ENCODE results near the gene CTBP1. TPM values are rescaled to one million over a fixed set of nuclear protein-coding genes. Genes with fewer than 3 reads are reported as not detected.

Gene CTBP1
- total and polyA plus RNA-seq, 2 donors (not counting 1 experiment from before 2014, with no cell fraction given) = 212 to 343 TPM

- H3K27ac ChIP-seq (ENCODE audit: low read length in 2 of 2) = peak overlapping the region; percentile 36 to 54
- no peaks in the 10 kb centered on the region for H3K79me2 ChIP-seq (ENCODE audit: control insufficient read depth, insufficient read depth, low read length)
- intact Hi-C loops (cut with micrococcal nuclease) = loop anchor here (1.0 kb wide), 1 partner anchor 17 kb away; no protein-coding TSS in a partner anchor
- ChIA-PET CTCF (interaction anchor here (1.1 to 2.0 kb wide), 3 partner anchors 16 to 66 kb away, joined by 3 to 6 read pairs (median 6); no protein-coding TSS in a partner anchor), POLR2A (interaction anchor here (1.3 kb wide), 1 partner anchor 46 kb away, joined by 3 read pairs; the partner anchor contains the start of gene CTBP1)
- no peak overlapping the region for H3K9ac ChIP-seq (ENCODE audit: low read length)
- no peaks in the 10 kb centered on the region for H4K20me1 ChIP-seq (ENCODE audit: control insufficient read depth, insufficient read depth, low read length, poor library complexity, severe bottlenecking)
- Mint-ChIP-seq H3K27ac (no peak overlapping the region), H3K27me3 (no peaks in the 10 kb centered on the region), H3K9me3 (ENCODE audit: insufficient read depth) (no peaks in the 10 kb centered on the region), H3K4me1 (peaks cover 40% of the 10 kb centered on the region), H3K4me3 (peak overlapping the region; percentile 86)
- ATAC-seq (ENCODE audit: low read depth) (no peak), DNase-seq (no peak)
- peaks cover 0 to 14% (median 3%) of the 10 kb centered on the region in 3 donors for H3K9me3 ChIP-seq (ENCODE audit: control extremely low read depth in 1 of 3, control insufficient read depth in 2 of 3, insufficient read depth in 1 of 3, low read length in 2 of 3)
- H3K4me2 ChIP-seq (replicated peaks; ENCODE audit: low read depth, low read length, poor library complexity, severe bottlenecking) = peak overlapping the region; percentile 92
- no peaks in the 10 kb centered on the region for H3K36me3 ChIP-seq (replicated peaks in 1 of 2; ENCODE audit: control extremely low read depth in 1 of 2, control insufficient read depth in 1 of 2, extremely low read depth in 1 of 2, insufficient read depth in 2 of 2, low read length in 1 of 2)
- no peak for TF ChIP-seq EZH2 (IDR thresholded peaks at IDR 0.05; ENCODE audit: borderline replicate concordance, insufficient read depth, low read depth, low read length, poor library complexity, severe bottlenecking)
- WGBS (ENCODE audit: insufficient coverage) = 94% methylated on average over 17 of the region's 19 CpGs
- peaks cover 0 to 4% (median 0%) of the 10 kb centered on the region in 4 experiments for H3K27me3 ChIP-seq (replicated peaks in 1 of 4; ENCODE audit: control extremely low read depth in 1 of 4, control insufficient read depth in 3 of 4, insufficient read depth in 4 of 4, low read length in 3 of 4)
- H2AFZ ChIP-seq (ENCODE audit: insufficient read depth, low read depth, low read length, poor library complexity, severe bottlenecking) = peak overlapping the region; percentile 72
- peaks cover 32 to 54% of the 10 kb centered on the region in 2 donors for H3K4me1 ChIP-seq (ENCODE audit: control insufficient read depth in 2 of 2, insufficient read depth in 2 of 2, low read length in 2 of 2)
- no peak overlapping the region for H3K4me3 ChIP-seq (ENCODE audit: control extremely low read depth in 1 of 5, extremely low read depth in 1 of 5, insufficient read depth in 1 of 5, low read depth in 2 of 5, low read length in 4 of 5)
Measured at GRCh38 chr4:1202526-1203011, 46.4 kb downstream of the CTBP1 start.

DNA sequence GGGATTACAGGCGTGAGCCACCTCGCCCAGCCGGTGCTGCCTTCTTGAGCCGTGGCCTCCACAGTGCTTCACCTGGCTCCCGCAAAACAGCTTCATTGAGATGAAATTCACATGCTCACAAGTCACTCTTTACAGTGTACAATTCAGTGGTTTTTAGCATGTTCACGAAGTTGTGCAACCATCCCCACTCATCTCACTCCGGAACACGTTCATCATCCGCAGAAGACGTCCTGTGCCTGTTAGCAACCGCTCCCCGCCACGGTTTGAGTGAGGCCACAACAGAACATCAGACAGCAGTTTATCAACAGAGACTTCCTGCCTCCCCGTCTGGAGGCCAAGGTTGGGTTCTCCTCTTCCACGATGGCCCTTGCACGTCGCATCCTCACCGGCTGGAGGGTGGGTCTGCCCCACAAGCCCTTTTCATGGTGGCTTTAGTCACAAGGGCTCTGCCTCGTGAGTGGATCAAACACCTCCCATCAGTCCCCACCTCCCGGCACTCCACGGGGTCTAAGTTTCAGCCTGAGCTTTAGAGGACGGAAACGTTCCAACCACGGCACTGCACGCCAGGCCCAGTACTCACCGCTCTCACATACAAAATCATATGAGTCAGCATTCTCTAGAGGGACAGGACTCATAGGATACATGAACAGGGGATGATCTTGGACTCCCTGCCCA lies 46.9 kb downstream of the CTBP1 start:
- H3K4me1 ChIP-seq (ENCODE audit: control insufficient read depth in 2 of 2, insufficient read depth in 2 of 2, low read length in 2 of 2) = peaks cover 32 to 54% of the 10 kb centered on the region in 2 donors
- peak overlapping the region in 3 of 5 experiments; percentile 21 to 48 (median 43) for H3K4me3 ChIP-seq (ENCODE audit: control extremely low read depth in 1 of 5, extremely low read depth in 1 of 5, insufficient read depth in 1 of 5, low read depth in 2 of 5, low read length in 4 of 5)
- peak overlapping the region; percentile 36 to 54 for H3K27ac ChIP-seq (ENCODE audit: low read length in 2 of 2)
- peak overlapping the region; percentile 72 for H2AFZ ChIP-seq (ENCODE audit: insufficient read depth, low read depth, low read length, poor library complexity, severe bottlenecking)
- no peaks in the 10 kb centered on the region for H3K27me3 Mint-ChIP-seq
- peak overlapping the region; percentile 59 for H3K9ac ChIP-seq (ENCODE audit: low read length)
- H3K79me2 ChIP-seq (ENCODE audit: control insufficient read depth, insufficient read depth, low read length) = no peaks in the 10 kb centered on the region
- H4K20me1 ChIP-seq (ENCODE audit: control insufficient read depth, insufficient read depth, low read length, poor library complexity, severe bottlenecking) = no peaks in the 10 kb centered on the region
- peaks cover 40% of the 10 kb centered on the region for H3K4me1 Mint-ChIP-seq
- H3K4me2 ChIP-seq (replicated peaks; ENCODE audit: low read depth, low read length, poor library complexity, severe bottlenecking) = peak overlapping the region; percentile 92
- peaks cover 0 to 14% (median 3%) of the 10 kb centered on the region in 3 donors for H3K9me3 ChIP-seq (ENCODE audit: control extremely low read depth in 1 of 3, control insufficient read depth in 2 of 3, insufficient read depth in 1 of 3, low read length in 2 of 3)
- POLR2A ChIA-PET = interaction anchor here (0.7 kb wide), 1 partner anchor 34 kb away, joined by 3 read pairs; no protein-coding TSS in a partner anchor
- H3K27ac Mint-ChIP-seq = peak overlapping the region; percentile 80
- CTCF ChIA-PET = interaction anchor here (1.0 to 2.0 kb wide), 2 partner anchors 15 to 17 kb away, joined by 3 to 6 read pairs; no protein-coding TSS in a partner anchor
- peak; percentile 63 for DNase-seq
- WGBS (ENCODE audit: insufficient coverage) = 18% methylated on average over 24 of the region's 26 CpGs
- H3K36me3 ChIP-seq (replicated peaks in 1 of 2; ENCODE audit: control extremely low read depth in 1 of 2, control insufficient read depth in 1 of 2, extremely low read depth in 1 of 2, insufficient read depth in 2 of 2, low read length in 1 of 2) = no peaks in the 10 kb centered on the region
- no peak for TF ChIP-seq EZH2 (IDR thresholded peaks at IDR 0.05; ENCODE audit: borderline replicate concordance, insufficient read depth, low read depth, low read length, poor library complexity, severe bottlenecking)
- TF ChIP-seq, protein P1, sequence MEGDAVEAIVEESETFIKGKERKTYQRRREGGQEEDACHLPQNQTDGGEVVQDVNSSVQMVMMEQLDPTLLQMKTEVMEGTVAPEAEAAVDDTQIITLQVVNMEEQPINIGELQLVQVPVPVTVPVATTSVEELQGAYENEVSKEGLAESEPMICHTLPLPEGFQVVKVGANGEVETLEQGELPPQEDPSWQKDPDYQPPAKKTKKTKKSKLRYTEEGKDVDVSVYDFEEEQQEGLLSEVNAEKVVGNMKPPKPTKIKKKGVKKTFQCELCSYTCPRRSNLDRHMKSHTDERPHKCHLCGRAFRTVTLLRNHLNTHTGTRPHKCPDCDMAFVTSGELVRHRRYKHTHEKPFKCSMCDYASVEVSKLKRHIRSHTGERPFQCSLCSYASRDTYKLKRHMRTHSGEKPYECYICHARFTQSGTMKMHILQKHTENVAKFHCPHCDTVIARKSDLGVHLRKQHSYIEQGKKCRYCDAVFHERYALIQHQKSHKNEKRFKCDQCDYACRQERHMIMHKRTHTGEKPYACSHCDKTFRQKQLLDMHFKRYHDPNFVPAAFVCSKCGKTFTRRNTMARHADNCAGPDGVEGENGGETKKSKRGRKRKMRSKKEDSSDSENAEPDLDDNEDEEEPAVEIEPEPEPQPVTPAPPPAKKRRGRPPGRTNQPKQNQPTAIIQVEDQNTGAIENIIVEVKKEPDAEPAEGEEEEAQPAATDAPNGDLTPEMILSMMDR (IDR thresholded peaks at IDR 0.05) = no peak
- peak; percentile 26 for ATAC-seq (ENCODE audit: low read depth)
- intact Hi-C loops (cut with micrococcal nuclease) = loop anchor here (1.0 kb wide), 1 partner anchor 35 kb away; no protein-coding TSS in a partner anchor
- peaks cover 0 to 4% (median 0%) of the 10 kb centered on the region in 4 experiments for H3K27me3 ChIP-seq (replicated peaks in 1 of 4; ENCODE audit: control extremely low read depth in 1 of 4, control insufficient read depth in 3 of 4, insufficient read depth in 4 of 4, low read length in 3 of 4)
- no peaks in the 10 kb centered on the region for H3K9me3 Mint-ChIP-seq (ENCODE audit: insufficient read depth)
- H3K4me3 Mint-ChIP-seq = peak overlapping the region; percentile 86
